ENCODE data around the gene FOXP4. TPM values are rescaled to one million over a fixed set of nuclear protein-coding genes. Genes with fewer than 3 reads are reported as not detected.

FOXP4 gene
- polyA plus RNA-seq, 2 of the 4 experiments (the other 2 are of a cell fraction), result 2.6 to 14.2 TPM

GRCh38 chr6:41634657-41635056 lies 88.5 kb downstream of the FOXP4 start:
- TF ChIP-seq PHF8 (IDR thresholded peaks at IDR 0.05; ENCODE audit: borderline replicate concordance, low read depth) (no peak), KDM1A (IDR thresholded peaks at IDR 0.05; ENCODE audit: low read depth) (no peak), BHLHE40 (IDR thresholded peaks at IDR 0.05; ENCODE audit: low read depth, low read length) (no peak), JUN (IDR thresholded peaks at IDR 0.05) (no peak), FOSL2 (IDR thresholded peaks at IDR 0.05) (no peak), FOSL2 (CRISPR knock-in tag; IDR thresholded peaks at IDR 0.05) (no peak), HDAC2 (IDR thresholded peaks at IDR 0.05) (no peak), NPAS2 (CRISPR knock-in tag; IDR thresholded peaks at IDR 0.05; ENCODE audit: borderline replicate concordance) (no peak), RFX5 (IDR thresholded peaks at IDR 0.05) (no peak)
- H3K4me1 ChIP-seq, result 0 out of 3 replicates have a peak, but pooled peaks cover 6% of the 10 kb centered on the region
- no peaks in the 10 kb centered on the region for H3K9me3 ChIP-seq
- H3K4me2 ChIP-seq, result no peak overlapping the region
- no peak overlapping the region for H3K27ac ChIP-seq
- ATAC-seq (no peak), DNase-seq (ENCODE audit: low read depth in 1 of 2, low spot score in 1 of 2) (no peak), FAIRE-seq (no peak)
- WGBS (ENCODE audit: missing lambda C conversion rate), result 65% methylated on average over 2 of the region's 4 CpGs
- ChIA-PET POLR2A (no interaction called here), CTCF (interaction anchor here (0.7 to 1.2 kb wide), 2 partner anchors 49 to 267 kb away, joined by 3 to 7 read pairs; no protein-coding TSS in a partner anchor)
- H3K4me3 ChIP-seq, result no peak overlapping the region

- TF ChIP-seq NPAS2 (CRISPR knock-in tag; IDR thresholded peaks at IDR 0.05; ENCODE audit: borderline replicate concordance), result no peak
- no peak for TF ChIP-seq TP53 (CRISPR knock-in tag; IDR thresholded peaks at IDR 0.05)
- no peak for TF ChIP-seq KDM5A (IDR thresholded peaks at IDR 0.05)
- TF ChIP-seq CEBPB (IDR thresholded peaks at IDR 0.05), result no peak
- no peak for TF ChIP-seq E2F6 (IDR thresholded peaks at IDR 0.05; ENCODE audit: borderline replicate concordance, low read depth)
- CTCF ChIA-PET, result interaction anchor here (0.7 kb wide), 1 partner anchor 268 kb away, joined by 3 read pairs; no protein-coding TSS in a partner anchor
Measured at GRCh38 chr6:41635365-41635764, 89.2 kb downstream of the FOXP4 start.

GRCh38 chr6:41636833-41637193 lies 90.6 kb downstream of the FOXP4 start:
- FAIRE-seq (no peak), DNase-seq (ENCODE audit: low read depth in 1 of 2, low spot score in 1 of 2) (peak in 1 of 2 experiments; percentile 48), ATAC-seq (peak; percentile 84 to 88)
- no peak for TF ChIP-seq NR3C1 (IDR thresholded peaks at IDR 0.05)
- TF ChIP-seq ESRRA (IDR thresholded peaks at IDR 0.05; ENCODE audit: borderline replicate concordance, low read length), result no peak
- no peak for TF ChIP-seq BCL3 (IDR thresholded peaks at IDR 0.05)
- TF ChIP-seq RNF2 (IDR thresholded peaks at IDR 0.05; ENCODE audit: borderline replicate concordance, low read depth), result no peak
- no peak for TF ChIP-seq SMC3 (IDR thresholded peaks at IDR 0.05)
- no peak for TF ChIP-seq EP300 (IDR thresholded peaks at IDR 0.05)
- no peak for TF ChIP-seq GATA3 (IDR thresholded peaks at IDR 0.05; ENCODE audit: borderline replicate concordance)
- TF ChIP-seq TFCP2L1 (CRISPR knock-in tag; IDR thresholded peaks at IDR 0.05), result no peak
- TF ChIP-seq MAZ (IDR thresholded peaks at IDR 0.05; ENCODE audit: borderline replicate concordance, low read depth, low read length), result no peak
- Histone ChIP-seq H3K4me3 (peak overlapping the region; percentile 39; the same call in 2 of the 3 replicates), H3K9me3 (no peaks in the 10 kb centered on the region), H3K4me1 (0 out of 3 replicates have a peak, but pooled peaks cover 6% of the 10 kb centered on the region), H3K27ac (peak overlapping the region; percentile 70 to 87; a peak in 5 of 6 replicates), H3K4me2 (peak overlapping the region; percentile 92)
- ChIA-PET CTCF (interaction anchor here (1.1 kb wide), 1 partner anchor 47 kb away, joined by 3 read pairs; no protein-coding TSS in a partner anchor), POLR2A (interaction anchor here (1.0 kb wide), 1 partner anchor 11 kb away, joined by 3 read pairs; no protein-coding TSS in a partner anchor)
- 9% methylated on average over 9 of the region's 31 CpGs for WGBS (ENCODE audit: missing lambda C conversion rate)

More at GRCh38 chr6:41635365-41635764, 89.2 kb downstream of the FOXP4 start:
- FAIRE-seq (no peak), ATAC-seq (no peak), DNase-seq (ENCODE audit: low read depth in 1 of 2, low spot score in 1 of 2) (no peak)
- Histone ChIP-seq H3K9me3 (no peaks in the 10 kb centered on the region), H3K27ac (no peak overlapping the region), H3K4me2 (no peak overlapping the region), H3K4me3 (no peak overlapping the region), H3K4me1 (0 out of 3 replicates have a peak, but pooled peaks cover 6% of the 10 kb centered on the region)
- POLR2A ChIA-PET, result no interaction called here
- WGBS (ENCODE audit: missing lambda C conversion rate), result 87% methylated on average over 6 of the region's 6 CpGs

Measured in A549 (cell line).